GM19238 (cell line): ENCODE results near the gene C22orf23.
A peak's percentile ranks its signal among the peaks of the same experiment; 100 is the strongest.

ENCODE experiments used
- DNase-seq: peaks from one replicate; pipeline ENCODE4 v3.0.0; 2011; ENCODE audit warnings: low spot score; ENCODE audit not compliant: insufficient read length

C22orf23 gene

DNA sequence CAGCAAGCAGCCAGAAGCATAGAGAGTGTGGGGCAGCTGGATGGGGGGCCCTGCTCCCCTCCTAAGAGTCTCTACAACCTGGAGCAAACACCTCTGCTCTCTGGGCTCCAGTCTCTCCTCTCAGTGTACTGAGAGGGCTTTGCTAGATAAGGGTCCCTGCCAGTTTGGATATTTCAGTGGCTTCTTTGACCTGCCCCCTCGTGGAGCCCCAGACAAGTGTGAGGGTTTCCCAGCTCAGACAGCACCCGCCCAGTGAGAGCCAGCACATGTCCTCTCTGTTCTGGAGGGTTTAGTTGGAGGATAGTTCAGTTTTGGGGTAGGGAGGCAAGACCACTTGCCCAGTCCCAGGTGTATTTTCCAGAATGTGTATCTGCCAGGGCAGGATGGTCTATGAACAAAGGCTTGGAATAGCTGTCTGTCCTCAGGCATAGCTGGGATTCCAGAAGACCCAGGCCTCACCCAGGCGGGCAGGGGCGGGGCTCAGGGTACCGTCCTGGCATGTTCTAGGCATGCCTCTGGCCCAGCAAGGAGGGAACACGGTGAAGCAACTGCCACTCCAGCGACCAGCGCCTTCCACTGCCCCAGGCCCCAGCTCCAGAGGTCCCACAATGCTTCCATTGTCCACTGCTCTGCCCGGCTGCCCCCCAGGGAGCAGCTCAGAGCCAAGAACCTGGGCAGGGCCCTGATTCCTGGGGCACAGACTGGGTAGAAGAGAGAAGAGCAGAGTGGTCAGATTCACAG lies 54.8 kb downstream of the C22orf23 start:
- DNase-seq, result no peak

DNA sequence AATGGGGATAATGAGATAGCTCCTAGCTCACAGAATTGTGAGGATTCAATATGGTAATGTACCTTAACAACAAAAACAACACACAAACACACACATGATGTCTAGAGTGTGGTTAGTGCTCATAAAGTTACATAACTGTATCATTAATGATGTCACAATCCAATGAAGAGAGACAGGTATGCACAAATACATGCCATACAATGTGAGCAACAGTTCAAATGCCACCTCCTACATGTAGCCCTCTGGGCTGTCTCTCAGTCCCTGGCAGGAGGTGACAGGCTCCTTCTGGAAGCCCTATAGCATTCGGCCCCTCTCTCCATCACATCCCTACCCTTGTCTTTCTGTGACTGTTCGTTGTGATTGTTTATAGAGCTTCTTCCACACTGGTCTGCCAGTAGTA lies 55.6 kb downstream of the C22orf23 start:
- DNase-seq, result no peak

DNA sequence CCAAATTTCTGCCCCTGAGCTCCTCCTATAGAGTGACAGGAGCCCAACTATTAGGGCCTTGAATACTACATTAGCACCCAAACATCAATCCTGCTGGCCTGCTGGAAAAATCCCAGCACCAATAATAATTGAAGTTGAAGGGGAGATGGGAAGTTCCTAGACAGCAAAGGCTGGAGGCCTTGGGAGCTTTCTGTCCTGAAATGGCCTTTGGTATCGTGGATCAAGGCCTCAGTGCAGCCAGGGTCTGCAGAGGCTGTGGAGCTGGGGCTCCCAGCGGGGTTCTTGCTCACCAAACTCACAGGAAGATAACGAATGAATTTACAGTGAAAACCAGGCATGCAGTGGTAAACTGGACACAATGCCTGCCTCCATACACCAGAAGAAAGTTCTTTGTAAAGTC lies 56.5 kb downstream of the C22orf23 start:
- no peak for DNase-seq

DNA sequence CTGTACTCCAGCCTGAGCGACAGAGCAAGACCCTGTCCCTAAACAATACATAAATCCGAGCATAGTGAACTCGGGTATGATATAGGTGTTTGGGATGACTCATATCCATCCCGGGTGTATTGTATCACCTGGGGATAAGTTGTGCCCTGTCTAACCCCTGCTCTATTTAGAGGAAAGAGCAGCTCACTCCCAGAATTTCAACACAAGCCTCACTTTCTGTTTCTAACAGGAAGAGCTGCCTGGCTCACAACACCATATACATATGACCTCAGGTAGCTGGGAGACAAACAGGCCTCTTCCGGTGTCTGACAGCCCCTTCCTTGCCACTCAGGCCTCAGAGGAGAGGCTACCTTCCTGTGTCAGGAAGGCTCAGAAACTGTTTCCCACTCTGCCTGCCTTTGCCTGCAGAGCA lies 57.2 kb downstream of the C22orf23 start:
- DNase-seq, result peak; percentile 79

DNA sequence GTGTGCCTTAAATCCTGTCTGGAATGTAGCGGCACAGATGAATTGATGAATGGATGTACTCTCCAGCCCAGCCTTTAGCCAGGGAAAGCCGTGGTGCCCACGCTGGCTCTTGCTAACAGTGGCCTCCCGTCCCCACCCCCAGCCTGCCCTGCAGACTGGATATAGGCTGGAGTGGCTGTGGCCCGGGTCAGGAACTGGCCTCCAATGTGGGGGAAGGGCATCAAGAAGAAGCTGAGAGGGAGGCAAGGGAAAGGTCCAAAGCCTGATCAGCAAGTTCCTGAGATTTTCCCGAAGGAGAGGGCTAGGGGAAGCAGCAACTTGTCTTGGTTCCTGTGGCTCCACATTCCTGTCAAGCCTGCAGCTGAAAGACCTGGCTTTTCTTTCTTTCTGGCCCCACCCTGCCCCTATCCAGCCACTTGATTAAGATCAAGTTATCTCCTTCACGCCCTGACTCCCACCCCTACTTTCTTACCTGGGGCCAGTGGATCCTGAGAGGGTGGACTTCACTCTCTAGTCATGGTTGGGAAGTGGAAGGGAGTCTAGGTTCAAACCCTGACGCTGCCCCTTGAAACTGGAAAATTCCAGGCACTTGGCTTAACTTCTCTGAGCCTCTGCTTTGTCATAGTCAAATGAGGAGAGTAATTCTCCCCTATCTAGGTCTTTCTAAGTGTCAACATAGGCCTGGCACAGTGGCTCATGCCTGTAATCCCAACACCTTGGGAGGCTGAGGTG lies 58.3 kb downstream of the C22orf23 start:
- DNase-seq, result no peak

DNA sequence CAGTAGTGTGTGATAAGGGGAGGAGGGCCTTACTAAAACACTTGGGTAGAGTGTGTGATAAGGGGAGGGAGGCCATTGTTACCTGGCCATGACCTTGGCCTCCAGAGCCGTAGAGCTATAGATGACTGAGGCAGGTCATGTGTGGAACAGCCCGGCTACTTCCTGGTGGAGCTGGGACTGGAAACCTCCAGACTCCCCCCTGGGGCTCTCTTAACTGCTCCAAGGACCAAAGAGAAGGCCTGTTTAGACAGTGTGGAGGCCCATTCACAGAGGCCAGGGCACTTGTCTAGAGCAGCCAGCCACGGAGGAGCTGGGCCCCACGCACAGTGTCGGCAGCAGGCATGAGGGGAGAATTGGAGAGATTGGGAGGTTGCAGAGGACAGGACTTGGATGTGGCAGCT lies 59.8 kb downstream of the C22orf23 start:
- DNase-seq, result no peak
